ENCODE results near the gene TMEM169.
"Not testable (repeated sequence)": the region's sequence is repeated elsewhere in the genome, so short reads cannot be mapped to it uniquely, and the experiment has no call there.

TMEM169 gene

GRCh38 chr2:216071111-216071851 lies 10.4 kb upstream of the TMEM169 start:
- no peak for DNase-seq (ENCODE audit: low spot score)

- no peak for DNase-seq (ENCODE audit: low spot score)
Measured at GRCh38 chr2:216072473-216072872, 9.2 kb upstream of the TMEM169 start.

- no peak for DNase-seq (ENCODE audit: low spot score)
Measured at GRCh38 chr2:216073773-216074172, 7.9 kb upstream of the TMEM169 start.

GRCh38 chr2:216074380-216074779 lies 7.3 kb upstream of the TMEM169 start:
- DNase-seq (ENCODE audit: low spot score): no peak

GRCh38 chr2:216074794-216075193 lies 6.9 kb upstream of the TMEM169 start:
- DNase-seq (ENCODE audit: low spot score): no peak

GRCh38 chr2:216075510-216076485 lies 5.9 kb upstream of the TMEM169 start:
- DNase-seq (ENCODE audit: low spot score): no peak

GRCh38 chr2:216078776-216079175 lies 2.9 kb upstream of the TMEM169 start:
- no peak for DNase-seq (ENCODE audit: low spot score)

- not testable (repeated sequence) for DNase-seq (ENCODE audit: low spot score)
Measured at GRCh38 chr2:216080048-216080447, 1.7 kb upstream of the TMEM169 start.

GRCh38 chr2:216081012-216081411 lies 707 bp upstream of the TMEM169 start:
- no peak for DNase-seq (ENCODE audit: low spot score)

GRCh38 chr2:216082117-216082711 lies 495 bp downstream of the TMEM169 start:
- no peak for DNase-seq (ENCODE audit: low spot score)

- no peak for DNase-seq (ENCODE audit: low spot score)
Measured at GRCh38 chr2:216082805-216083204, 1.1 kb downstream of the TMEM169 start.

GRCh38 chr2:216083464-216084281 lies 2.0 kb downstream of the TMEM169 start:
- DNase-seq (ENCODE audit: low spot score): no peak

GRCh38 chr2:216084547-216084946 lies 2.8 kb downstream of the TMEM169 start:
- DNase-seq (ENCODE audit: low spot score): peak; percentile 32

- DNase-seq (ENCODE audit: low spot score): no peak
Measured at GRCh38 chr2:216086207-216086893, 4.6 kb downstream of the TMEM169 start.

GRCh38 chr2:216090369-216090786 lies 8.7 kb downstream of the TMEM169 start:
- no peak for DNase-seq (ENCODE audit: low spot score)

- DNase-seq (ENCODE audit: low spot score): no peak
Measured at GRCh38 chr2:216092646-216093045, 10.9 kb downstream of the TMEM169 start.

GRCh38 chr2:216094701-216095100 lies 13.0 kb downstream of the TMEM169 start:
- no peak for DNase-seq (ENCODE audit: low spot score)

- no peak for DNase-seq (ENCODE audit: low spot score)
Measured at GRCh38 chr2:216098421-216099334, 17.0 kb downstream of the TMEM169 start.

GRCh38 chr2:216101109-216101508 lies 19.4 kb downstream of the TMEM169 start:
- DNase-seq (ENCODE audit: low spot score): no peak

GRCh38 chr2:216103213-216103612 lies 21.5 kb downstream of the TMEM169 start:
- no peak for DNase-seq (ENCODE audit: low spot score)

Data from CD4-positive, alpha-beta T cell treated with Interleukin-15 for 4 hours (primary cell).